Immature natural killer cell (primary cell): ENCODE data around the gene BORCS5. TPM values are rescaled to one million over a fixed set of nuclear protein-coding genes. Genes with fewer than 3 reads are reported as not detected.

Experiments
- DNase-seq, 3 donors: peaks; one replicate each; pipeline ENCODE4 v3.0.0; 2022; ENCODE audit warnings: mixed read lengths in 1 of 3
- H3K27ac Mint-ChIP-seq, 6 donors: one replicate each; pipeline ENCODE4 v1.8.0; 2020; ENCODE audit warnings: mixed read lengths in 6 of 6, mild to moderate bottlenecking in 5 of 6, inconsistent platforms in 4 of 6, moderate library complexity in 3 of 6
- H3K27me3 Mint-ChIP-seq, 3 donors: one replicate each; pipeline ENCODE4 v1.8.0; 2020 to 2021; ENCODE audit warnings: low read depth in 3 of 3, mild to moderate bottlenecking in 3 of 3, mixed read lengths in 3 of 3, moderate library complexity in 3 of 3, inconsistent platforms in 1 of 3
- H3K36me3 Mint-ChIP-seq, 3 donors: one replicate each; pipeline ENCODE4 v1.8.0; 2020; ENCODE audit warnings: mixed read lengths in 3 of 3, inconsistent platforms in 2 of 3, mild to moderate bottlenecking in 2 of 3
- H3K4me1 Mint-ChIP-seq, 2 donors: one replicate each; pipeline ENCODE4 v1.8.0; 2020; ENCODE audit warnings: inconsistent platforms in 2 of 2, mild to moderate bottlenecking in 2 of 2, mixed read lengths in 2 of 2, moderate library complexity in 1 of 2
- H3K4me3 Mint-ChIP-seq, 5 donors: one replicate each; pipeline ENCODE4 v1.8.0; 2020; ENCODE audit warnings: mild to moderate bottlenecking in 5 of 5, mixed read lengths in 5 of 5, inconsistent platforms in 3 of 5, moderate library complexity in 3 of 5
- H3K9me3 Mint-ChIP-seq, 6 donors: one replicate each; pipeline ENCODE4 v1.8.0; 2020; ENCODE audit warnings: mild to moderate bottlenecking in 6 of 6, mixed read lengths in 6 of 6, inconsistent platforms in 4 of 6, moderate library complexity in 3 of 6
- polyA plus RNA-seq, 3 donors: library from polyadenylated mRNA; unstranded; fragments of 300-500 nt; fragmentation: Illumina TruSeq; gene quantifications; one replicate each; pipeline ENCODE4 v1.2.3, GENCODE V29; 2021

Gene BORCS5
- polyA plus RNA-seq, 3 donors from 2014 or later = 16.7 to 34.5 (median 25.6) TPM

GRCh38 chr12:12451098-12451497 is 94.2 kb downstream of the BORCS5 start:
- H3K9me3 Mint-ChIP-seq = no peaks in the 10 kb centered on the region
- H3K36me3 Mint-ChIP-seq = peaks cover 8 to 18% (median 8%) of the 10 kb centered on the region in 3 donors
- H3K27ac Mint-ChIP-seq = no peak overlapping the region
- peaks cover 0 to 4% (median 2%) of the 10 kb centered on the region in 3 donors for H3K27me3 Mint-ChIP-seq
- peaks cover 0 to 5% of the 10 kb centered on the region in 2 donors for H3K4me1 Mint-ChIP-seq
- no peak overlapping the region for H3K4me3 Mint-ChIP-seq
- DNase-seq = no peak

- no peak for DNase-seq
- peaks cover 0 to 2% (median under 1%) of the 10 kb centered on the region in 3 donors for H3K27me3 Mint-ChIP-seq
- H3K9me3 Mint-ChIP-seq = no peaks in the 10 kb centered on the region
- H3K4me3 Mint-ChIP-seq = no peak overlapping the region
- H3K4me1 Mint-ChIP-seq = peaks cover 0 to 1% of the 10 kb centered on the region in 2 donors
- H3K36me3 Mint-ChIP-seq = peaks cover 8 to 14% (median 8%) of the 10 kb centered on the region in 3 donors
- no peak overlapping the region for H3K27ac Mint-ChIP-seq
Observed at GRCh38 chr12:12452326-12452902, 95.5 kb downstream of the BORCS5 start.

- H3K27me3 Mint-ChIP-seq = peaks cover 0 to 2% (median 0%) of the 10 kb centered on the region in 3 donors
- no peaks in the 10 kb centered on the region for H3K4me1 Mint-ChIP-seq
- no peak overlapping the region for H3K4me3 Mint-ChIP-seq
- no peak for DNase-seq
- peaks cover 7 to 14% (median 8%) of the 10 kb centered on the region in 3 donors for H3K36me3 Mint-ChIP-seq
- no peak overlapping the region for H3K27ac Mint-ChIP-seq
- H3K9me3 Mint-ChIP-seq = no peaks in the 10 kb centered on the region
Observed at GRCh38 chr12:12453635-12454034, 96.8 kb downstream of the BORCS5 start.

GRCh38 chr12:12454315-12454714 is 97.4 kb downstream of the BORCS5 start:
- Mint-ChIP-seq H3K36me3 (peaks cover 4 to 11% (median 8%) of the 10 kb centered on the region in 3 donors), H3K9me3 (no peaks in the 10 kb centered on the region), H3K4me1 (no peaks in the 10 kb centered on the region), H3K27me3 (peaks cover 0 to 2% (median 0%) of the 10 kb centered on the region in 3 donors), H3K4me3 (no peak overlapping the region), H3K27ac (peak overlapping the region in 1 of 6 donors; percentile 77)
- DNase-seq = no peak

GRCh38 chr12:12456637-12457036 is 99.8 kb downstream of the BORCS5 start:
- peak overlapping the region in 2 of 6 donors; percentile 10 to 29 for H3K27ac Mint-ChIP-seq
- H3K4me1 Mint-ChIP-seq = peaks cover 0 to 5% of the 10 kb centered on the region in 2 donors
- peak overlapping the region in 1 of 5 donors; percentile 29 for H3K4me3 Mint-ChIP-seq

GRCh38 chr12:12460935-12461922 is 104.4 kb downstream of the BORCS5 start:
- DNase-seq = no peak
- H3K36me3 Mint-ChIP-seq = peaks cover 0 to 3% (median 0%) of the 10 kb centered on the region in 3 donors
- H3K4me1 Mint-ChIP-seq = peaks cover 8 to 25% of the 10 kb centered on the region in 2 donors
- no peaks in the 10 kb centered on the region for H3K9me3 Mint-ChIP-seq
- peak overlapping the region in 1 of 6 donors; percentile 15 for H3K27ac Mint-ChIP-seq
- H3K4me3 Mint-ChIP-seq = no peak overlapping the region
- peaks cover 0 to 2% (median 0%) of the 10 kb centered on the region in 3 donors for H3K27me3 Mint-ChIP-seq

More at GRCh38 chr12:12456637-12457036, 99.8 kb downstream of the BORCS5 start:
- no peaks in the 10 kb centered on the region for H3K27me3 Mint-ChIP-seq
- H3K9me3 Mint-ChIP-seq = no peaks in the 10 kb centered on the region
- H3K36me3 Mint-ChIP-seq = peaks cover 0 to 6% (median 0%) of the 10 kb centered on the region in 3 donors
- no peak for DNase-seq

- H3K9me3 Mint-ChIP-seq = no peaks in the 10 kb centered on the region
- H3K4me1 Mint-ChIP-seq = peaks cover 11 to 30% of the 10 kb centered on the region in 2 donors
- H3K27ac Mint-ChIP-seq = no peak overlapping the region
- peaks cover 0 to 3% (median 0%) of the 10 kb centered on the region in 3 donors for H3K36me3 Mint-ChIP-seq
- peaks cover 0 to 2% (median 0%) of the 10 kb centered on the region in 3 donors for H3K27me3 Mint-ChIP-seq
- no peak overlapping the region for H3K4me3 Mint-ChIP-seq
- no peak for DNase-seq
Observed at GRCh38 chr12:12461923-12462315, 105.0 kb downstream of the BORCS5 start.

GRCh38 chr12:12465522-12465921 is 108.6 kb downstream of the BORCS5 start:
- H3K4me3 Mint-ChIP-seq = no peak overlapping the region
- peaks cover 23 to 49% of the 10 kb centered on the region in 2 donors for H3K4me1 Mint-ChIP-seq
- no peak for DNase-seq
- peaks cover 4 to 20% (median 8%) of the 10 kb centered on the region in 3 donors for H3K36me3 Mint-ChIP-seq
- H3K27ac Mint-ChIP-seq = peak overlapping the region in 4 of 6 donors; percentile 10 to 66 (median 46)
- no peaks in the 10 kb centered on the region for H3K9me3 Mint-ChIP-seq
- H3K27me3 Mint-ChIP-seq = peaks cover 0 to 2% (median 0%) of the 10 kb centered on the region in 3 donors

- peaks cover 23 to 55% of the 10 kb centered on the region in 2 donors for H3K4me1 Mint-ChIP-seq
- peak overlapping the region; percentile 64 to 92 (median 78) for H3K27ac Mint-ChIP-seq
- H3K9me3 Mint-ChIP-seq = no peaks in the 10 kb centered on the region
- peak overlapping the region; percentile 20 to 61 (median 44) for H3K4me3 Mint-ChIP-seq
- H3K27me3 Mint-ChIP-seq = peaks cover 0 to 2% (median 0%) of the 10 kb centered on the region in 3 donors
- DNase-seq = peak; percentile 26 to 57 (median 46)
- peaks cover 6 to 21% (median 8%) of the 10 kb centered on the region in 3 donors for H3K36me3 Mint-ChIP-seq
Observed at GRCh38 chr12:12466157-12466556, 109.3 kb downstream of the BORCS5 start.

- Mint-ChIP-seq H3K27ac (peak overlapping the region; percentile 15 to 73 (median 58)), H3K4me1 (peaks cover 23 to 49% of the 10 kb centered on the region in 2 donors), H3K36me3 (peaks cover 5 to 21% (median 9%) of the 10 kb centered on the region in 3 donors), H3K9me3 (no peaks in the 10 kb centered on the region), H3K4me3 (peak overlapping the region in 2 of 5 donors; percentile 6 to 35), H3K27me3 (peaks cover 0 to 2% (median 0%) of the 10 kb centered on the region in 3 donors)
- DNase-seq = no peak
Observed at GRCh38 chr12:12467264-12467663, 110.4 kb downstream of the BORCS5 start.

- Mint-ChIP-seq H3K4me3 (peak overlapping the region in 3 of 5 donors; percentile 6 to 35 (median 34)), H3K4me1 (peaks cover 23 to 49% of the 10 kb centered on the region in 2 donors), H3K27me3 (peaks cover 0 to 2% (median 0%) of the 10 kb centered on the region in 3 donors), H3K36me3 (peaks cover 5 to 21% (median 9%) of the 10 kb centered on the region in 3 donors), H3K9me3 (no peaks in the 10 kb centered on the region), H3K27ac (peak overlapping the region; percentile 7 to 73 (median 48))
- DNase-seq = peak in 2 of 3 donors; percentile 21 to 41
Observed at GRCh38 chr12:12467688-12468261, 110.9 kb downstream of the BORCS5 start.

- Mint-ChIP-seq H3K9me3 (no peaks in the 10 kb centered on the region), H3K36me3 (peaks cover 10 to 25% (median 14%) of the 10 kb centered on the region in 3 donors), H3K4me3 (no peak overlapping the region), H3K4me1 (peaks cover 23 to 54% of the 10 kb centered on the region in 2 donors), H3K27ac (peak overlapping the region in 3 of 6 donors; percentile 7 to 73 (median 57)), H3K27me3 (peaks cover 0 to 2% (median 0%) of the 10 kb centered on the region in 3 donors)
- DNase-seq = no peak
Observed at GRCh38 chr12:12468575-12468974, 111.7 kb downstream of the BORCS5 start.

GRCh38 chr12:12469386-12469785 is 112.5 kb downstream of the BORCS5 start:
- H3K27me3 Mint-ChIP-seq = peaks cover 0 to 2% (median 0%) of the 10 kb centered on the region in 3 donors
- H3K27ac Mint-ChIP-seq = no peak overlapping the region
- H3K36me3 Mint-ChIP-seq = peaks cover 14 to 25% (median 14%) of the 10 kb centered on the region in 3 donors
- DNase-seq = no peak
- peaks cover 25 to 59% of the 10 kb centered on the region in 2 donors for H3K4me1 Mint-ChIP-seq
- H3K4me3 Mint-ChIP-seq = no peak overlapping the region
- no peaks in the 10 kb centered on the region for H3K9me3 Mint-ChIP-seq
